ENCODE results near the gene PPP2R2C.

Gene PPP2R2C

DNA sequence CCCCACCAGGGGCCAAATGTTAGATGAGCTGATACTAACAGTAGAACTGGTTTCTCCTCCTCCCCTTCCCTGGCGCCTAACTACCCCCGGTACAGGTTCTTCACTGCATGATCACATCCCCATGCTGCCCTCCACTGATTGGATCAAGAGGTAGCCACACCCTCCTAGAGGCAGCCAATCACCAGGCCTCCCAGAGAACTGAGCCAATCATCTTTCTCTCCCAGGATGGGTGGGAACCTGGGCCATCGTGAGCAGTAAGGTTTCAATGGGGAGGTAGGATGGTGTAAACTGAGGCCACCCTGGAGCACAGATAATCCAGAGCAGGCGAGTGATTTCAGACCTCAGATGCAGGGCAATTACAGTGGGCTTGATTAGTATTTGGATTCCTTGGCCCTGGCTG is 64.2 kb downstream of the PPP2R2C start:
- DNase-seq (ENCODE audit: low read depth): no peak
- TF ChIP-seq, protein P1, sequence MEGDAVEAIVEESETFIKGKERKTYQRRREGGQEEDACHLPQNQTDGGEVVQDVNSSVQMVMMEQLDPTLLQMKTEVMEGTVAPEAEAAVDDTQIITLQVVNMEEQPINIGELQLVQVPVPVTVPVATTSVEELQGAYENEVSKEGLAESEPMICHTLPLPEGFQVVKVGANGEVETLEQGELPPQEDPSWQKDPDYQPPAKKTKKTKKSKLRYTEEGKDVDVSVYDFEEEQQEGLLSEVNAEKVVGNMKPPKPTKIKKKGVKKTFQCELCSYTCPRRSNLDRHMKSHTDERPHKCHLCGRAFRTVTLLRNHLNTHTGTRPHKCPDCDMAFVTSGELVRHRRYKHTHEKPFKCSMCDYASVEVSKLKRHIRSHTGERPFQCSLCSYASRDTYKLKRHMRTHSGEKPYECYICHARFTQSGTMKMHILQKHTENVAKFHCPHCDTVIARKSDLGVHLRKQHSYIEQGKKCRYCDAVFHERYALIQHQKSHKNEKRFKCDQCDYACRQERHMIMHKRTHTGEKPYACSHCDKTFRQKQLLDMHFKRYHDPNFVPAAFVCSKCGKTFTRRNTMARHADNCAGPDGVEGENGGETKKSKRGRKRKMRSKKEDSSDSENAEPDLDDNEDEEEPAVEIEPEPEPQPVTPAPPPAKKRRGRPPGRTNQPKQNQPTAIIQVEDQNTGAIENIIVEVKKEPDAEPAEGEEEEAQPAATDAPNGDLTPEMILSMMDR (IDR thresholded peaks at IDR 0.05; ENCODE audit: low read depth, low read length, missing control alignments): no peak
- H3K4me3 ChIP-seq (ENCODE audit: low read depth, low read length): no peak overlapping the region

DNA sequence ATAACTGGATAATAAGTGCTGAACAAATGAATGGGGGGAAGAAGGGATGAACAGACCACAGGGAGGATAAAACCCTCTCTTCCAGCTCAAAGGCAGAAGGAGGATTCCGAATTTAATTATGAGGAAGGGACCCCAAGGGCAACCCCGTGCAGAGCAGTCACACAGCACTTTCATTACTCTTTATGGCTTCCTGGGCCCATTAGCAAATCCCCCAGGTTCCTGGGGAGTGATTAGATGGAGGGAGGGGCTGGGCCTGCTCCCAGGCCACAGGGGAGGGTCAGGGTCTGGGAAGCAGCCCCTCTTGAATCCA is 67.1 kb downstream of the PPP2R2C start:
- DNase-seq (ENCODE audit: low read depth): no peak
- no peak overlapping the region for H3K4me3 ChIP-seq (ENCODE audit: low read depth, low read length)
- TF ChIP-seq, protein P1 (IDR thresholded peaks at IDR 0.05; ENCODE audit: low read depth, low read length, missing control alignments): no peak

DNA sequence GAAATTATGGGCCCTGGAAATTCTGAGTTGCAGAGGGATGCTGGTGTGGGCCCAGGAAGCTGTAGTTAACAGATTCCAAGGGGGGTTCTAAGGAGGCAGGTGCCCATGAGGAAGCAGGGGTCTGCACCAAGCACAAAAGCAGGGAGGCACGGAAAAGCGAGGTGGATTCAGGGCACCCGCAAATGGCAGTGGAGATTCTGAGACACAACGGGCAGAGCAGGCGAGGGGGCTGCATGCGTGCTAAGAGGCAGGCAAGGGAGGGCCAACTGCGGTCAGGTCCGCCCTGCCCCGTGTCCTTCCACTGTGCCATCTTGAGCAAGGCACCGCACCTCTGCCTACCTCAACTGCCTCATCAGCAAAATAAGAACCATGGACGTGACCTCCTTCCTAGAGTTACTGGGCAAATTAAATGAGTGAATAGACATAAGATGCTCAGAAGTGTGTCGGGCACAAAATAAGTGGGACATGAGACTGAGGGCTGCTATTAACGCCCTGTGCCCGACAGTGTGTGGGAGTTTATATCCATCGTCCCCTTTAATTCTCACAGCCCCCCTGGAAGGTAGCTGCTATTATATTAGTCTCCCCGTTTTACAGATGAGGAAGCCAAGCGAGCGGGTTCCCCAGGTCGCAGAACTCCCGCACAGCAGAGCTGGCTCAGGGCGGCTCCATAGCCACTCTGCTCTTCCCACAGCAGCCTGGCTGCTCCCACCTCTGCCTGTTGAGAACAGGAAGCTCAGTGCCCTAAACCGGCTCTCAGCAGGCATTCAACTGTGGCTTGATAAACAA is 67.6 kb downstream of the PPP2R2C start:
- DNase-seq (ENCODE audit: low read depth): no peak
- TF ChIP-seq, protein P1 (IDR thresholded peaks at IDR 0.05; ENCODE audit: low read depth, low read length, missing control alignments): no peak
- no peak overlapping the region for H3K4me3 ChIP-seq (ENCODE audit: low read depth, low read length)

DNA sequence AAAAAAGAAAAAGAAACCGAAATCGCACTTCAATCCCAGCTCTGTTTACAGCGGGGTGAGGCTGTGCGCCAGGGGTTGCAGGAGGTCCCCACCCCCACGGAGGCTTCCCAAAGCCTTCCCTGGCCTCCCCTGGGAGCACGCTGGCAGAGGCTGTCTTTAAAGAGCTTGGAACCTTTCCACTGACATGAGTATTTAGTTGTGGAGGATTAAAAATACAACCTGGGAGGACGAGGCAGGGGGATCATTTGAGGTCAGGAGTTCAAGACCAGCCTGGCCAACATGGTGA is 69.1 kb downstream of the PPP2R2C start:
- TF ChIP-seq, protein P1 (IDR thresholded peaks at IDR 0.05; ENCODE audit: low read depth, low read length, missing control alignments): no peak
- no peak overlapping the region for H3K4me3 ChIP-seq (ENCODE audit: low read depth, low read length)
- no peak for DNase-seq (ENCODE audit: low read depth)

DNA sequence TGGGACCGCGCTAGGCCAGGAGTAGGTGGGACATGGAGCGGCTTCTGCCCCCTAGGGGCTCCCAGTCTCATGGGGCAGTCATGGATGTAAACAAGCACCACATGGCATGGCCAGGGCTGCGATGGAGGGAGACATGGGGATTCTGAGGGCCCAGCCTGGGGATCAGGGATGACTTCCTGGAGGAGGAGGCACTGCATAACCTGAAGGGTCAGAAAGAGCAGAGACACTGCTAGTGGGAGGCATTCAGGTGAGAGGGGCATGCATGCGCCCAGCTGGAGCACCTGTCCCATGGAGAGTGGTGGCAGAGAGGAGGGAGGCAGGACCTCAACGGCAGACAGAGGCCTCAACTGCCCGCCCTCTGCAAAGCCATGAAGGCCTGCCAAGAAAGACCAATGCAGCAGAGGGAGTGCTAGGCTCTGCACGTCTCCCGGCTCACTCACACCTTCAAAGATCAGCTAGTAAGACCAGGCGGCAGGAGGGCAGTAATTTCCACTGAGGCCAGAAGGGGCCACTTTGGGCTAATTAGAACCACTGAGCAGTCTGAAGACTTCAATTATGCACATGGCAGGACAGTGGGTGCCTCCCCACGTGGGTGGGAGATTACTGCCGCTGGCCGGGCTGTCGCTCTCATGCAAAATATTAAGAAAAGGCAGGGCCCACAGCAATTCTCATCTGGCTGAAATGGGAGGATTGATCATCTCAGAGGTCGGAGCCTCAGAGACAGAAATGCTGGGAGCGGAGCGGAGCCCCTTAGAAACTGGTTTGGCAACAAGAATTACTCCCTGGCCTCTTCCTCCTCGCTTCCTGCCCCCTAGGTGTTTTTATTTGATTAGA is 69.6 kb downstream of the PPP2R2C start:
- no peak overlapping the region for H3K4me3 ChIP-seq (ENCODE audit: low read depth, low read length)
- no peak for DNase-seq (ENCODE audit: low read depth)
- TF ChIP-seq, protein P1 (IDR thresholded peaks at IDR 0.05; ENCODE audit: low read depth, low read length, missing control alignments): no peak

DNA sequence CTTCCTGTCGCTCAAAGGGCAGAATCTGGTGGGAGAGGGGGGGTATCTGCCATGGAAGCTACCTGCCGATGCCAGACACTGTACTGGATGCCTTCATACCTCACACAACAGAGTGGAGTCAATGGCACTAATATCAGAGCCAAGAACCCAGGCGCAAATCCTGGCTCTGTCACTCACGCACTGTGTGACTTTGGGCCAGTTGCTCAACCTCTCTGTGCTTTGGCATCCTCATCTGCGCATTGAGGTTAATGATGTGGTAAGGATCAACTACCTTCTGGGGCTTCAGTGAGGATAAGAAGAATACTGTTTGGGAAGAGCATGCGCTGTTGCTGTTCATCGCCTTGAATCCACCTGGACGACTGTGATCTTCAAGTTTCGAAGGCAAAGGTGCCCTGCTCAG is 70.6 kb downstream of the PPP2R2C start:
- H3K4me3 ChIP-seq (ENCODE audit: low read depth, low read length): no peak overlapping the region
- no peak for DNase-seq (ENCODE audit: low read depth)
- TF ChIP-seq, protein P1 (IDR thresholded peaks at IDR 0.05; ENCODE audit: low read depth, low read length, missing control alignments): no peak
